Limb (tissue), 2 donors: ENCODE measurements around the gene SLC16A8.

Source experiments
- DNase-seq, 2 donors: peaks; one replicate each; pipeline ENCODE4 v3.0.0-alpha.2; 2016; ENCODE audit errors: extremely low spot score in 2 of 2

SLC16A8 gene

DNA sequence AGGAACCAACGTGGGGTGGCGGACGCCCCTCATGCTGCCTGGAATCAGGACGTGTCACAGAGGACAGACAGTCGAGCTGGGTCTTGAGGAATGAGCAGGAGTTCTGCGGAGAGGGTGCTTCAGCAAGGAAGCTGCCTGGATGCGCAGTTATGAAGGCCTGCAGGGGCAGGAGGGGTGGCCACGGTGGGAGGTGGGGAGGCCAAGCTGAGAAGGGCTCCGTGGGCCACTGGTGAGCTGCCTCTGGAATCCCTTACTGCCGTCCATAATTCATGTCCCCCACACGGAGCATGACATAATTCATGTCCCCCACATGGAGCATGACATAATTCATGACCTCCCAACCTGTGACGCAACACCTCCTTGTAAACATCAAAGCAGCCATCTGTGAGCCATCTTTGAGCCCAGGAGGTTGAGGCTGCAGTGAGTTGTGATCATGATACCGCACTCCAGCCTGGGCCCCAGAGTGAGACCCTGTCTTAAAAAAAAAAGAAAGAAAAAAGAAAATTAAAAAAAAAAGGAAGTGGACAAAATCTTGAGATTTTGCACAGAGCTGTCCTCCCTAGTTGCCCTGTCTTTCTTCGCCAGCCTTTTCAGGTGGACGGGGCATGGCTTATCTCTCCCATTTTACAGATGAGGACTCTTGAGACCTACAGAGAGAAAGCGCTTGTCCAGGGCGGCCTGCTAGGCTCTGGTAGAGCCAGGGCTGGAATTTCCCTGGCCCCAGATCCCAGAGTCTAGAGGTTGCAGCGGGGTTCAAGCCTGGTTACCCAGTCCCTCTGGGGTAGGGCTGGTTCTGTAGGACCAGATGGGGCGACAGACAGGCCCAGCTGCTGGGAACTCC is 51.1 kb downstream of the SLC16A8 start:
- DNase-seq: no peak

DNA sequence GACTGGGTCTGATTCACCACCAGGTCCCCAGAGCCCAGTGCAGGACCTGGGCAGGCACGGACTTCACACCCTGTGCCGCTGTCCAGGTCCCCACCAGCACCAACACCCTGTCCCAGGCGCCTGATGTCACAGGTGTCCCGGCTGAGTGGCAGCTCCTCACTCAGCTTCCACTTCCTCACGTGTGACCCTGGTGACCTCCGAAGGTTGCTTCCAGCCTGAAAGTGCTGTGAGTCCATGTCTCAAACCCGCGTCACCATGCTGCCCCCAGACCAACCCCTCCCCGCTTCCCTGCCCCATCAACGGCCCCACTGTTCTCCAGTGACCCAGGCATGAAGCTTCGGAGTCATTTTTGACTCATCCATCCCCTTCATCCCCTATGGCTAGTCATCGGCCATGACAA is 52.5 kb downstream of the SLC16A8 start:
- DNase-seq: no peak

DNA sequence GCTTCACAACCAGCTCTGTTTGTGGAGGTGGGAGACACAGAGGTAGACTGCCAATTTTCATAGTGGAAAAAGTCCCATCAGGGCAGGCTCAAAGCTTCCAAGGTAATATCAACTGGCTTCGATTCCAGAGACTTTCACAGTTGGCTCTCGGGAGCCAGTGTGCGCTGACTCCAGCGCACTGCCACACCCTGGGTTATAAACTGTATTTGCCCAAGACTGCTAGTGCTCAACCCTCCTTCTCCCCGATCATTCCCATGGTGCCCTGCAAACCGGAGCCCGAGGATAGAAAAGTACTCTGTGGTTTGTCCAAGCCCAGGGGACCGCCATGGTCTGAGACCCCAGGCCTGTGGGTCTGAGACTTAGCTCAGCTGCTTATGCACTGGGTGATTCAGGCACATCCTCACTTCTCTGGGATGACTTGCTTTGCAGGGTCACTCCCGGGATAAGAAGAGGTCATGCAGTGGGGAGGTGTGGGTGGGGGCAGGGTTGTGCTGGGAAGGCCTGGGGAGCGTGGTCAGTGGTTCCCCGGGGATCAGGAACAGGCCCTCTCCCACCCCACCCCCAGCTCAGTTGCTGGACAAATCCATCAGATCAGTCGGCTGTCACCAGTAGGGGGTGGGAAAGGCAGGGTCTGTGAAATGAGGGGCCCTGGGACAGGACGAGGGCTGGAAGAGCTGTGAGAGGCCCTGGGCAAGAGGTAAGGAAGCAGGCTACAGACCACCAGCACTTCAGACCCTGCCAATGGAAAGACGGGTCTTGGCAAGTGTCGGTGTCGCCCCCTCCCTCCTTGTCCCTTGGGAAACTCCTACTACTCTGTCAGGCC is 53.5 kb downstream of the SLC16A8 start:
- DNase-seq: no peak

DNA sequence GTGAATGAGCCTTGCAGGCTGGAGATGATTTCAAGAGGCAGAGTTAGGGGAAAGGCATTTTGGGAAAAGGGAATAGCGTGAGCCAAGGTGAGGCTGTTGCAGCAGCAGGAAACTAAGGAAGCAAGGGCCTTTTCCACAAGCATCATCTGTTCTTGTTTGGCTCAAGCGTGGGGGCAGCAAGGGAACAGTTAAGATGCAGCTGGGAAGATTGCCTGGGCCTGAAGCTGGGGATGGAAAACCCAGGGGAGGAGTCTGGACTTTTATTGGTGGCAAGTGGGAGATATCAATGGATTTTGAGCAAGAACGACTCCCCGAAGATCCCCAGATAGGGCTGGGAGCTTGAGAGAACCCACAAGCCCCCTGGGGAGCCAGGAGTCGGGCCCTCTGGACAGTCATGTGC is 54.1 kb downstream of the SLC16A8 start:
- DNase-seq: no peak

DNA sequence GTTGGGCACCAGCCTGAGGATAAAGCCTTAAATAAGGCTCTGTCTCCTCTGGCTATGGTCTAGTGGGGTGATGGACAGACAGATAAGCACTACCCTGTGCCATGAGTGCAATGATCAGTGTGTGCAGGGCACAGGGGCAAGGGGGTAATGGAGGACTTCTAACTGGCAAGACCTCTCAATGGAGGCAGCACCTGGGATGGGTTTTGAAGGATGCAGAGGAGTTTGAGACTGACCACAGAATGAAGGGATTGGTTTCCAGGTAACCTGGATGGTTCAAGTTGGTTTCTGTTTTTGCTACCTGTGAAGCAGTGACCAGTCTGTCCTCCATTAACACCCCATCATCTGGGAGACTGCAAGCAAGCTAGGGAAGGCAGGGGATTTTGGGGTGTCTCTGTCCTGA is 54.6 kb downstream of the SLC16A8 start:
- DNase-seq: no peak

DNA sequence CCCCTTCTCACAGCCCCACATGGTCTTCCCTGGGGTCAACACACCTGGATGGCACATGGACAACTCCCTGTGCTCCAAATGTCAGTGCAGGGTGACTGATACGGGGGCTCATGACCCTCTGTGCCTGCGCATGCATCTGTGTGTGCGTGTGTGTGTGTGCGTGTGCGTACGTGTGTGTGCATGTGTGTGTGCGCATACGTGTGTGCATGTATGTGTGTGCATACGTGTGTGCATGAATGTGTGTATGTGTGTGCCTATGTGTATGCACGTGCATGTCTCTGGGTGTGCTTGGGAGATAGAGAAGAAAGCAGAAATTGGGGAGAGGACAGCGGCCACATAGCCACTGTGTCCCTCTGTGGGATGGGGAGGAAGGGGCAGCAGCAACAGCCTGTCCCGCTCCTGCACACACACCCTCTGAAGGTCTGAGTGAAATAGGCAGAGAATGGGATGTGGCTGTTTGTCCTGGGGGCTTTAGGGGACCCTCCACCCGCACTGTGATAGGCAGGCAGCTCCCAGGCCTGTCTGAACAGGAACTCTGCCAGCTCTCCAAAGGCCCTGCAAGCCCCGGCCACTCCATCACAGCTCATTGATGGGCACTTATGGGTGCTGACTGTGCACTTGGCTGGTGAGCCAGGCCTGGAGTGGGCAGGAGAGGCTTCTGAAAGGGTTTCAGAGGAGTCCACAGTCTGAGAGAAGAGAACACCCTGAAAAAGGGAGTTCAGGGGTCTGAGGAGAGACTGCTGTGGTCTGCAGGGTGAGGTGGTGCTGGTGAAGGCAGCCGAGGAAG is 55.4 kb downstream of the SLC16A8 start:
- DNase-seq: no peak
